OCI-LY1 (cell line): Measurements from ENCODE around the gene NECAB2.

Experiments
- CTCF ChIP-seq: fragments of 200-600 bp; sonication (generic), shearing (Covaris generic); IDR thresholded peaks from 2 replicates; pipeline ENCODE4 v1.5.1; 2017; ENCODE audit warnings: mild to moderate bottlenecking, antibody characterized with exemption, low read length, moderate library complexity, mixed read lengths
- EZH2 ChIP-seq: fragments of 200-600 bp; sonication (generic), shearing (Covaris generic); IDR thresholded peaks from 2 replicates; pipeline ENCODE4 v1.8.0; 2017; ENCODE audit warnings: borderline replicate concordance, mixed run types, mild to moderate bottlenecking, antibody characterized with exemption, low read length, moderate library complexity, mixed read lengths

- no peak for TF ChIP-seq CTCF
- no peak for TF ChIP-seq EZH2
Measured at GRCh38 chr16:83992624-83993023, 24.6 kb downstream of the NECAB2 start.
